Common myeloid progenitor, CD34-positive (primary cell): Measurements from ENCODE around the gene PRR35.

Source experiments
- CTCF ChIA-PET: fragments of 350-600 bp; sonication (Branson Sonifier 250); formaldehyde crosslinking; loops from one replicate; lab custom pipeline; 2021; ENCODE audit warnings: antibody characterized with exemption; lab: Charles Lee
- POLR2A ChIA-PET: fragments of 350-600 bp; sonication (Branson Sonifier 250); formaldehyde crosslinking; loops from one replicate; lab custom pipeline; 2021; ENCODE audit warnings: antibody characterized with exemption; lab: Charles Lee
- DNase-seq, 3 donors: peaks; one replicate each; pipeline versions ENCODE4 v3.0.0 to v3.0.0-alpha.2; 2013
- H3K27ac ChIP-seq, 2 experiments: 1 replicate in 1 of 2; 2 replicates in 1 of 2; pipeline ENCODE4 v1.7.0; 2013; ENCODE audit warnings: inconsistent platforms in 2 of 2, low read length in 2 of 2, mild to moderate bottlenecking in 2 of 2, low read depth in 1 of 2, moderate library complexity in 1 of 2; ENCODE audit not compliant: severe bottlenecking in 2 of 2, insufficient read depth in 1 of 2, poor library complexity in 1 of 2
- H3K27me3 ChIP-seq, 5 experiments: replicated peaks in 2 of 5; 1 replicate in 3 of 5; 2 replicates in 2 of 5; pipeline versions ENCODE4 v1.6.1 to v1.7.0; 2013; ENCODE audit warnings: low read length in 4 of 5, mild to moderate bottlenecking in 2 of 5, moderate library complexity in 2 of 5, inconsistent platforms in 1 of 5; ENCODE audit not compliant: insufficient read depth in 5 of 5, control insufficient read depth in 4 of 5
- H3K36me3 ChIP-seq, 4 experiments: 1 replicate in 2 of 4; 2 replicates in 2 of 4; pipeline versions ENCODE4 v1.6.1 to v1.7.0; 2013; ENCODE audit warnings: low read length in 3 of 4, control low read depth in 1 of 4, mild to moderate bottlenecking in 1 of 4; ENCODE audit not compliant: control insufficient read depth in 4 of 4, insufficient read depth in 4 of 4
- H3K4me1 ChIP-seq, 4 experiments: 1 replicate in 3 of 4; 2 replicates in 1 of 4; pipeline versions ENCODE4 v1.6.1 to v1.7.1; 2013; ENCODE audit warnings: low read length in 3 of 4, mild to moderate bottlenecking in 3 of 4, control low read depth in 1 of 4, inconsistent platforms in 1 of 4, moderate library complexity in 1 of 4; ENCODE audit not compliant: control insufficient read depth in 4 of 4, insufficient read depth in 4 of 4; ENCODE audit errors: control extremely low read depth in 1 of 4
- H3K4me3 ChIP-seq, 7 experiments: 1 replicate in 4 of 7; 2 replicates in 3 of 7; pipeline versions ENCODE4 v1.5.1 to v1.7.0; 2013; ENCODE audit warnings: mild to moderate bottlenecking in 7 of 7, low read length in 6 of 7, moderate library complexity in 6 of 7, inconsistent platforms in 2 of 7, low read depth in 2 of 7, control low read depth in 1 of 7; ENCODE audit not compliant: insufficient read depth in 4 of 7, control insufficient read depth in 1 of 7; ENCODE audit errors: extremely low read depth in 1 of 7
- H3K9me3 ChIP-seq, 5 experiments: 1 replicate in 4 of 5; 2 replicates in 1 of 5; pipeline versions ENCODE4 v1.6.1 to v1.7.1; 2013; ENCODE audit warnings: low read length in 4 of 5, mild to moderate bottlenecking in 2 of 5, inconsistent platforms in 1 of 5, low read depth in 1 of 5, moderate library complexity in 1 of 5; ENCODE audit not compliant: control insufficient read depth in 4 of 5, insufficient read depth in 2 of 5; ENCODE audit errors: control extremely low read depth in 1 of 5
- WGBS: methylation state at CpG from one replicate; pipeline ENCODE4 v1.1.5; 2013; ENCODE audit not compliant: insufficient coverage; 5-methylcytosine and 5-hydroxymethylcytosine counted together

PRR35 gene

GRCh38 chr16:543301-544164 is 16.7 kb upstream of the PRR35 start:
- Histone ChIP-seq H3K4me1 (peaks cover 0 to 2% (median 0%) of the 10 kb centered on the region in 4 experiments), H3K4me3 (no peak overlapping the region), H3K9me3 (no peaks in the 10 kb centered on the region), H3K36me3 (peaks cover 2 to 63% (median 18%) of the 10 kb centered on the region in 4 experiments), H3K27me3 (no peaks in the 10 kb centered on the region), H3K27ac (no peak overlapping the region)
- DNase-seq, result no peak
- POLR2A ChIA-PET, result interaction anchor here (0.6 kb wide), 1 partner anchor 123 kb away, joined by 3 read pairs; no protein-coding TSS in a partner anchor
- CTCF ChIA-PET, result no interaction called here
- 98% methylated on average over 50 of the region's 51 CpGs for WGBS

GRCh38 chr16:544517-544916 is 15.7 kb upstream of the PRR35 start:
- no peak overlapping the region for H3K27ac ChIP-seq
- ChIA-PET CTCF (no interaction called here), POLR2A (no interaction called here)
- no peaks in the 10 kb centered on the region for H3K27me3 ChIP-seq
- no peak for DNase-seq
- peaks cover 0 to 2% (median 0%) of the 10 kb centered on the region in 4 experiments for H3K4me1 ChIP-seq
- 98% methylated on average over 36 of the region's 46 CpGs for WGBS
- H3K9me3 ChIP-seq, result no peaks in the 10 kb centered on the region
- H3K4me3 ChIP-seq, result no peak overlapping the region
- H3K36me3 ChIP-seq, result peaks cover 5 to 66% (median 20%) of the 10 kb centered on the region in 4 experiments

- WGBS, result 86% methylated on average over 50 of the region's 60 CpGs
- no peak overlapping the region for H3K27ac ChIP-seq
- H3K4me1 ChIP-seq, result peaks cover 0 to 2% (median 0%) of the 10 kb centered on the region in 4 experiments
- peak overlapping the region in 3 of 7 experiments; percentile 23 to 42 (median 26) for H3K4me3 ChIP-seq
- ChIA-PET CTCF (interaction anchor here (0.8 kb wide), 1 partner anchor 10 kb away, joined by 3 read pairs; no protein-coding TSS in a partner anchor), POLR2A (no interaction called here)
- DNase-seq, result peak in 2 of 3 donors; percentile 55 to 57
- peaks cover 5 to 58% (median 24%) of the 10 kb centered on the region in 4 experiments for H3K36me3 ChIP-seq
- no peaks in the 10 kb centered on the region for H3K9me3 ChIP-seq
- no peaks in the 10 kb centered on the region for H3K27me3 ChIP-seq
These were observed 13.1 kb upstream of the PRR35 start for GRCh38 chr16:546909-547770.

GRCh38 chr16:548586-548985 is 11.6 kb upstream of the PRR35 start:
- H3K4me3 ChIP-seq, result no peak overlapping the region
- no peaks in the 10 kb centered on the region for H3K9me3 ChIP-seq
- CTCF ChIA-PET, result interaction anchor here (0.5 kb wide), 1 partner anchor 47 kb away, joined by 3 read pairs; no protein-coding TSS in a partner anchor
- peaks cover 5 to 60% (median 28%) of the 10 kb centered on the region in 4 experiments for H3K36me3 ChIP-seq
- POLR2A ChIA-PET, result interaction anchor here (0.7 kb wide), 1 partner anchor 10 kb away, joined by 3 read pairs; no protein-coding TSS in a partner anchor
- 98% methylated on average over 21 of the region's 21 CpGs for WGBS
- H3K27ac ChIP-seq, result no peak overlapping the region
- H3K27me3 ChIP-seq, result no peaks in the 10 kb centered on the region
- peaks cover 0 to 2% (median 0%) of the 10 kb centered on the region in 4 experiments for H3K4me1 ChIP-seq
- no peak for DNase-seq

GRCh38 chr16:549544-550263 is 10.5 kb upstream of the PRR35 start:
- Histone ChIP-seq H3K27ac (no peak overlapping the region), H3K4me1 (peaks cover 0 to 2% (median 0%) of the 10 kb centered on the region in 4 experiments), H3K4me3 (no peak overlapping the region), H3K36me3 (peaks cover 5 to 59% (median 30%) of the 10 kb centered on the region in 4 experiments), H3K9me3 (no peaks in the 10 kb centered on the region), H3K27me3 (no peaks in the 10 kb centered on the region)
- ChIA-PET CTCF (no interaction called here), POLR2A (no interaction called here)
- DNase-seq, result peak in 2 of 3 donors; percentile 28 to 32
- 98% methylated on average over 49 of the region's 54 CpGs for WGBS

- no peak overlapping the region for H3K4me3 ChIP-seq
- peaks cover 0 to 2% (median 0%) of the 10 kb centered on the region in 4 experiments for H3K4me1 ChIP-seq
- H3K27me3 ChIP-seq, result no peaks in the 10 kb centered on the region
- 91% methylated on average over 25 of the region's 28 CpGs for WGBS
- DNase-seq, result no peak
- H3K9me3 ChIP-seq, result no peaks in the 10 kb centered on the region
- H3K36me3 ChIP-seq, result peaks cover 5 to 54% (median 30%) of the 10 kb centered on the region in 4 experiments
- CTCF ChIA-PET, result no interaction called here
- no peak overlapping the region for H3K27ac ChIP-seq
- POLR2A ChIA-PET, result no interaction called here
These were observed 9.0 kb upstream of the PRR35 start for GRCh38 chr16:551210-551609.
